GM21515 (cell line): ENCODE data around the gene SMURF1.

ENCODE experiments used
- ATAC-seq: cut with Tn5 transposase; IDR thresholded peaks from one replicate; pipeline ENCODE4 v1.9.1; 2021; ENCODE audit not compliant: unreplicated experiment

SMURF1 gene

GRCh38 chr7:98993024-98993897 is 150.6 kb downstream of the SMURF1 start:
- ATAC-seq, result no peak

- ATAC-seq, result no peak
Observed at GRCh38 chr7:98992076-98992475, 151.8 kb downstream of the SMURF1 start.

GRCh38 chr7:98991141-98991540 is 152.8 kb downstream of the SMURF1 start:
- ATAC-seq, result no peak

- ATAC-seq, result no peak
Observed at GRCh38 chr7:98990356-98990755, 153.6 kb downstream of the SMURF1 start.

- no peak for ATAC-seq
Observed at GRCh38 chr7:98988641-98989040, 155.3 kb downstream of the SMURF1 start.

- ATAC-seq, result no peak
Observed at GRCh38 chr7:98985945-98986344, 158.0 kb downstream of the SMURF1 start.

- ATAC-seq, result no peak
Observed at GRCh38 chr7:98985406-98985805, 158.5 kb downstream of the SMURF1 start.

GRCh38 chr7:98984126-98984525 is 159.8 kb downstream of the SMURF1 start:
- no peak for ATAC-seq

GRCh38 chr7:98982686-98983085 is 161.2 kb downstream of the SMURF1 start:
- ATAC-seq, result no peak

GRCh38 chr7:98981701-98982100 is 162.2 kb downstream of the SMURF1 start:
- ATAC-seq, result no peak

- ATAC-seq, result no peak
Observed at GRCh38 chr7:98978672-98979071, 165.2 kb downstream of the SMURF1 start.
